WTC11 (cell line): ENCODE measurements around the gene GANAB. TPM values are rescaled to one million over a fixed set of nuclear protein-coding genes. Genes with fewer than 3 reads are reported as not detected.

ENCODE experiments used
- ATAC-seq: fragments of 200-7000 bp; cut with Tn5 transposase; 2 replicates; pipeline ENCODE4 v1.10.0; 2021; ENCODE audit warnings: mild to moderate bottlenecking, moderate library complexity
- CTCF ChIA-PET: fragments of 300-600 bp; sonication (Branson Sonifier 250); formaldehyde crosslinking; loops from one replicate; lab custom pipeline; 2021; ENCODE audit warnings: antibody characterized with exemption; lab: Charles Lee
- POLR2A ChIA-PET: fragments of 350-600 bp; sonication (Branson Sonifier 250); formaldehyde crosslinking; loops from one replicate; lab custom pipeline; 2021; ENCODE audit warnings: antibody characterized with exemption; lab: Charles Lee
- DNase-seq: peaks from one replicate; pipeline ENCODE4 v3.0.0; 2021; ENCODE audit warnings: low spot score
- H3K27ac Mint-ChIP-seq: 2 replicates; pipeline ENCODE4 v1.8.0; 2021; ENCODE audit warnings: mixed read lengths
- H3K27me3 Mint-ChIP-seq: 2 replicates; pipeline ENCODE4 v1.8.0; 2021; ENCODE audit warnings: low read depth, mild to moderate bottlenecking, moderate library complexity, mixed read lengths
- H3K36me3 Mint-ChIP-seq: 2 replicates; pipeline ENCODE4 v1.8.0; 2021; ENCODE audit warnings: mixed read lengths
- H3K4me1 Mint-ChIP-seq: 2 replicates; pipeline ENCODE4 v1.8.0; 2022; ENCODE audit warnings: mixed read lengths
- H3K4me3 Mint-ChIP-seq: 2 replicates; pipeline ENCODE4 v1.8.0; 2021; ENCODE audit warnings: mild to moderate bottlenecking, moderate library complexity, mixed read lengths
- H3K9me3 Mint-ChIP-seq: 2 replicates; pipeline ENCODE4 v1.8.0; 2021; ENCODE audit warnings: mixed read lengths
- CBFB ChIP-seq: sonication (generic); formaldehyde crosslinking; IDR thresholded peaks from 2 replicates; pipeline ENCODE4 v1.8.1; 2022; ENCODE audit warnings: mild to moderate bottlenecking, low read depth, missing genetic modification reagents
- EMX1 ChIP-seq: fragments of 250-450 bp; sonication (Bioruptor Pico); IDR thresholded peaks from 2 replicates; pipeline ENCODE4 v1.8.0; 2021; ENCODE audit warnings: mild to moderate bottlenecking
- ESRRA ChIP-seq: sonication (generic); formaldehyde crosslinking; IDR thresholded peaks from 2 replicates; pipeline ENCODE4 v1.8.1; 2022; ENCODE audit warnings: mild to moderate bottlenecking, missing genetic modification reagents, borderline replicate concordance
- GABPB1 ChIP-seq: sonication (generic); formaldehyde crosslinking; IDR thresholded peaks from 2 replicates; pipeline ENCODE4 v1.8.1; 2023; ENCODE audit warnings: mild to moderate bottlenecking, missing genetic modification reagents
- GRHL2 ChIP-seq: fragments of 250-450 bp; sonication (Bioruptor Pico); IDR thresholded peaks from 2 replicates; pipeline ENCODE4 v1.8.0; 2022; ENCODE audit warnings: mild to moderate bottlenecking, moderate library complexity; ENCODE audit not compliant: insufficient replicate concordance, severe bottlenecking
- JAZF1 ChIP-seq: fragments of 250-450 bp; sonication (Bioruptor Pico); IDR thresholded peaks from 2 replicates; pipeline ENCODE4 v1.9.0; 2021; ENCODE audit warnings: moderate library complexity, mild to moderate bottlenecking, inconsistent platforms
- NFATC4 ChIP-seq: fragments of 250-450 bp; sonication (Bioruptor Pico); IDR thresholded peaks from 2 replicates; pipeline ENCODE4 v1.9.0; 2021; ENCODE audit warnings: mild to moderate bottlenecking
- NR1H2 ChIP-seq: sonication (generic); formaldehyde crosslinking; IDR thresholded peaks from 2 replicates; pipeline ENCODE4 v1.9.0; 2021; ENCODE audit warnings: mild to moderate bottlenecking, moderate library complexity, missing genetic modification reagents
- NR3C1 ChIP-seq: sonication (generic); formaldehyde crosslinking; conservative IDR thresholded peaks from 2 replicates; pipeline ENCODE4 v1.8.1; 2023; ENCODE audit warnings: low read depth, mild to moderate bottlenecking, missing genetic modification reagents
- SMAD4 ChIP-seq: sonication (generic); formaldehyde crosslinking; IDR thresholded peaks from 2 replicates; pipeline ENCODE4 v1.8.0; 2022; ENCODE audit warnings: mild to moderate bottlenecking, missing genetic modification reagents
- STAT6 ChIP-seq: sonication (generic); formaldehyde crosslinking; conservative IDR thresholded peaks from 2 replicates; pipeline ENCODE4 v1.8.1; 2023; ENCODE audit warnings: mild to moderate bottlenecking, low read depth, missing genetic modification reagents, moderate library complexity
- TCF7 ChIP-seq: sonication (generic); formaldehyde crosslinking; IDR thresholded peaks from 2 replicates; pipeline ENCODE4 v1.8.0; 2022; ENCODE audit warnings: mild to moderate bottlenecking, low read depth, missing genetic modification reagents, moderate library complexity
- TEAD1 ChIP-seq: sonication (generic); formaldehyde crosslinking; IDR thresholded peaks from 2 replicates; pipeline ENCODE4 v1.8.0; 2022; ENCODE audit warnings: mild to moderate bottlenecking, missing genetic modification reagents
- ZMAT4 ChIP-seq: fragments of 250-450 bp; sonication (Bioruptor Pico); IDR thresholded peaks from 2 replicates; pipeline ENCODE4 v1.9.0; 2021; ENCODE audit warnings: mild to moderate bottlenecking
- ZNF396 ChIP-seq: fragments of 250-450 bp; sonication (Bioruptor Pico); IDR thresholded peaks from 2 replicates; pipeline ENCODE4 v1.8.0; 2021; ENCODE audit warnings: mild to moderate bottlenecking, moderate library complexity, borderline replicate concordance
- ZNF416 ChIP-seq: fragments of 250-450 bp; sonication (Bioruptor Pico); IDR thresholded peaks from 2 replicates; pipeline ENCODE4 v1.9.0; 2021; ENCODE audit warnings: mild to moderate bottlenecking, inconsistent platforms
- ZNF423 ChIP-seq: fragments of 250-450 bp; sonication (Bioruptor Pico); IDR thresholded peaks from 2 replicates; pipeline ENCODE4 v2.1.2; 2022; ENCODE audit warnings: mild to moderate bottlenecking, moderate library complexity
- ZNF532 ChIP-seq: fragments of 250-450 bp; sonication (Bioruptor Pico); IDR thresholded peaks from 2 replicates; pipeline ENCODE4 v1.9.0; 2021; ENCODE audit warnings: mild to moderate bottlenecking, borderline replicate concordance
- ZNF671 ChIP-seq: fragments of 250-450 bp; sonication (Bioruptor Pico); IDR thresholded peaks from 2 replicates; pipeline ENCODE4 v1.8.0; 2021; ENCODE audit warnings: mild to moderate bottlenecking
- ZSCAN18 ChIP-seq: fragments of 250-450 bp; sonication (Bioruptor Pico); IDR thresholded peaks from 2 replicates; pipeline ENCODE4 v2.1.2; 2022; ENCODE audit warnings: mild to moderate bottlenecking, moderate library complexity
- total RNA-seq: library from RNA; stranded (reverse); gene quantifications from 3 replicates; pipeline ENCODE4 v1.2.3, GENCODE V29; 2021
- TF ChIP-seq, protein P1 (sequence below): sonication (generic); formaldehyde crosslinking; IDR thresholded peaks from 2 replicates; pipeline ENCODE4 v1.8.1; 2022; ENCODE audit warnings: mild to moderate bottlenecking, moderate library complexity, missing genetic modification reagents
- TF ChIP-seq, protein P2 (sequence below): sonication (generic); formaldehyde crosslinking; IDR thresholded peaks from 2 replicates; pipeline ENCODE4 v1.8.1; 2023; ENCODE audit warnings: mild to moderate bottlenecking, missing genetic modification reagents

The GANAB gene
- total RNA-seq, 1 experiment from 2014 or later = 327 TPM

DNA sequence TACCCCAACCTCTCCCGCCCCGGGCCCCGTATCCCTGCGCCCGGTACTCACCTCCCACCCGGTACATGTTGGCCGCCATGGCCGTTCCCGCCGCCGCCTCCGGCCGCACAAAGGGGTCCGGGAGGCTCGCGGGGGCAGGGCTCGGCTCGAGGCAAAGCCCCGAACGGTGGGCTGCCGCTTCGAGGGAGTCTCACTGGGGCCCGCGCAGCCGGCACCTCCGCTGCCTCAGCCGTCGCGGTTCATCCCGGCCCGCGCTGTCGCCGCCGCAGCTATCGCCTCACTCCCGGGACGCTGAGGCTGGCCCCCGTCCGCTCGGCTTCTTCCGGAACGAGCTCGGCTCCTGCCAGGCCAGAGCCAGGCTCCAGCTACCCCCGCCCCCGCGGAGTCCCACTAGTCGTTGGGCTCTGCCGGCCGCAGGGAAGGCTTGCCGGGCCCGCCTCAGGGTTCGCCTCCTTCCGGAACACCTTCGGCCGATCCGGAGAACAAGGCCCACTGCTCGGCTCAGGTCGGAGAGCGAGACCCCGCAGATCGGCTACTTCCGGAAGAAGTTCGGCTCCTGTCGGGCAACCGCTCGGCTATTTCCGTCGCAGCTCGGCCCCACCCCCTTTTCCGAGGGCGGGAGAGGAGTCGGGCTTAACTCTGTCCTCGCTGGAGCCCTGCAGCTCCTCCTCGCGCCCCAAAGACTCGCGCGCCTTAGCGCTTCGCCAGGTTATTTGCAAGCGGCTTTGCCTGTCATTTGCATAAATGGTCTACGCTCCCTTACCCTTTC, 44.9 kb downstream of the GANAB start, which contains the start of gene MTA2 (continued):
- TF ChIP-seq NR3C1 (CRISPR knock-in tag) (no peak), ZNF396 (CRISPR knock-in tag) (no peak), ZNF671 (CRISPR knock-in tag) (no peak), ZSCAN18 (CRISPR knock-in tag) (no peak), ZNF423 (CRISPR knock-in tag) (no peak), NR1H2 (CRISPR knock-in tag) (no peak), NFATC4 (CRISPR knock-in tag) (0 out of 2 replicates have a peak, but pooled peaks have one; percentile 30), EMX1 (CRISPR knock-in tag) (no peak; the same call in 1 of the 2 replicates), JAZF1 (CRISPR knock-in tag) (no peak), ESRRA (0 out of 2 replicates have a peak, but pooled peaks have one; percentile 45), GRHL2 (no peak), SMAD4 (no peak), ZNF416 (CRISPR knock-in tag) (peak; percentile 74; the same call in 1 of the 2 replicates)
- TF ChIP-seq, protein P1, sequence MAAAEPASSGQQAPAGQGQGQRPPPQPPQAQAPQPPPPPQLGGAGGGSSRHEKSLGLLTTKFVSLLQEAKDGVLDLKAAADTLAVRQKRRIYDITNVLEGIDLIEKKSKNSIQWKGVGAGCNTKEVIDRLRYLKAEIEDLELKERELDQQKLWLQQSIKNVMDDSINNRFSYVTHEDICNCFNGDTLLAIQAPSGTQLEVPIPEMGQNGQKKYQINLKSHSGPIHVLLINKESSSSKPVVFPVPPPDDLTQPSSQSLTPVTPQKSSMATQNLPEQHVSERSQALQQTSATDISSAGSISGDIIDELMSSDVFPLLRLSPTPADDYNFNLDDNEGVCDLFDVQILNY (CRISPR knock-in tag) = peak; percentile 63
- TF ChIP-seq, protein P2, sequence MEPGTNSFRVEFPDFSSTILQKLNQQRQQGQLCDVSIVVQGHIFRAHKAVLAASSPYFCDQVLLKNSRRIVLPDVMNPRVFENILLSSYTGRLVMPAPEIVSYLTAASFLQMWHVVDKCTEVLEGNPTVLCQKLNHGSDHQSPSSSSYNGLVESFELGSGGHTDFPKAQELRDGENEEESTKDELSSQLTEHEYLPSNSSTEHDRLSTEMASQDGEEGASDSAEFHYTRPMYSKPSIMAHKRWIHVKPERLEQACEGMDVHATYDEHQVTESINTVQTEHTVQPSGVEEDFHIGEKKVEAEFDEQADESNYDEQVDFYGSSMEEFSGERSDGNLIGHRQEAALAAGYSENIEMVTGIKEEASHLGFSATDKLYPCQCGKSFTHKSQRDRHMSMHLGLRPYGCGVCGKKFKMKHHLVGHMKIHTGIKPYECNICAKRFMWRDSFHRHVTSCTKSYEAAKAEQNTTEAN (CRISPR knock-in tag) = no peak; the same call in 1 of the 2 replicates
- TF ChIP-seq, all 79 proteins: peak for 16

DNA sequence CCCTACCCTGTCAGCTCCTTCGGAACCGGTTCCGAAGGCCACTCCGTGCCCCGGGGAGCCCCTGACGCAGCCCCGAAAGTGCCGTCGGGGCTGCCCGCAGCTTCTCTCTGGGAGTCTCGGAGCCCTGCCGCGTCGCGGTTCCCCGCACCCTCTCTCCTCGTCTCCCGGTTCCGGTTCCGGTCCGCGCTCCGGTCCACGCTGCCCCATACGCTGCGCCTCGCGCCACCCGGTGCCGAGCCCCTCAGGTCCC, 45.4 kb downstream of the GANAB start:
- POLR2A ChIA-PET = interaction anchor here (0.6 to 3.1 kb wide), 15 partner anchors 9 to 251 kb away, joined by 3 to 53 read pairs (median 6); partner anchors contain the start of genes B3GAT3, BSCL2, C11orf98 and CSKMT
- H3K9me3 Mint-ChIP-seq = no peaks in the 10 kb centered on the region
- ATAC-seq = no peak

More for the DNA sequence above, 45.4 kb downstream of the GANAB start:
- H3K27me3 Mint-ChIP-seq = peaks cover 26% of the 10 kb centered on the region
- H3K4me1 Mint-ChIP-seq = peaks cover 43% of the 10 kb centered on the region
- CTCF ChIA-PET = interaction anchor here (0.9 to 8.9 kb wide), 10 partner anchors 8 to 206 kb away, joined by 3 to 74 read pairs (median 6); partner anchors contain the start of genes BSCL2, EML3, GNG3 and ROM1
- peak overlapping the region; percentile 91 for H3K4me3 Mint-ChIP-seq
- TF ChIP-seq ZNF532 (CRISPR knock-in tag) (no peak), GABPB1 (CRISPR knock-in tag) (no peak), NFATC4 (CRISPR knock-in tag) (no peak), TCF7 (CRISPR knock-in tag) (no peak), STAT6 (no peak), CBFB (CRISPR knock-in tag) (no peak), ZMAT4 (CRISPR knock-in tag) (no peak), TEAD1 (no peak)
- H3K27ac Mint-ChIP-seq = no peak overlapping the region
- H3K36me3 Mint-ChIP-seq = peaks cover 45% of the 10 kb centered on the region
- no peak for DNase-seq
